Panc1 (cell line): ENCODE data around the gene PTBP3. TPM values are rescaled to one million over a fixed set of nuclear protein-coding genes. Genes with fewer than 3 reads are reported as not detected.

Experiments used
- ATAC-seq: fragments of 200-7000 bp; cut with Tn5 transposase; 2 replicates; pipeline ENCODE4 v1.9.1; 2020; ENCODE audit warnings: mild to moderate bottlenecking, moderate library complexity
- BruUV-seq: library from RNA; stranded (reverse); fragments of 400-500 nt; replicated peaks from 2 replicates; lab custom pipeline; 2021; lab: Mats Ljungman, UMichigan
- CTCF ChIA-PET: fragments of 300-600 bp; sonication (Branson Sonifier 250); formaldehyde crosslinking; loops from one replicate; lab custom pipeline; 2022; ENCODE audit warnings: antibody characterized with exemption; lab: Charles Lee
- POLR2A ChIA-PET: fragments of 300-600 bp; sonication (Branson Sonifier 250); formaldehyde crosslinking; loops from one replicate; lab custom pipeline; 2022; ENCODE audit warnings: antibody characterized with exemption; lab: Charles Lee
- DNase-seq: peaks from one replicate; pipeline ENCODE4 v3.0.0-alpha.2; 2010; ENCODE audit warnings: low read depth, low spot score
- H3K27ac ChIP-seq: 2 replicates; pipeline ENCODE4 v1.5.1; 2011; ENCODE audit warnings: mild to moderate bottlenecking, low read length, inconsistent platforms
- H3K27me3 ChIP-seq: fragments of 200-500 bp; sonication (Bioruptor generic); 2 replicates; pipeline ENCODE4 v1.6.0; 2014; ENCODE audit warnings: low read length, inconsistent platforms; ENCODE audit not compliant: control insufficient read depth, insufficient read depth
- H3K36me3 ChIP-seq: fragments of 200-500 bp; sonication (Bioruptor generic); 2 replicates; pipeline ENCODE4 v1.5.1; 2014; ENCODE audit warnings: inconsistent platforms, mild to moderate bottlenecking, low read length, moderate library complexity; ENCODE audit not compliant: control insufficient read depth, insufficient read depth
- H3K4me1 ChIP-seq: 2 replicates; pipeline ENCODE4 v1.5.1; 2011; ENCODE audit warnings: inconsistent platforms, mild to moderate bottlenecking, low read length, moderate library complexity; ENCODE audit not compliant: control insufficient read depth, insufficient read depth
- H3K4me3 ChIP-seq, 2 experiments: 2 replicates each; pipeline ENCODE4 v1.5.1; 2011 to 2012; ENCODE audit warnings: low read depth in 2 of 2, low read length in 2 of 2, mild to moderate bottlenecking in 2 of 2, inconsistent platforms in 1 of 2, moderate library complexity in 1 of 2
- H3K9me3 ChIP-seq: fragments of 200-500 bp; sonication (Bioruptor generic); 2 replicates; pipeline ENCODE4 v1.5.1; 2014; ENCODE audit warnings: low read depth, mild to moderate bottlenecking, inconsistent platforms, low read length, moderate library complexity; ENCODE audit not compliant: control insufficient read depth, insufficient read depth
- CTCF ChIP-seq: fragments of 450-650 bp; IDR thresholded peaks from 2 replicates; pipeline ENCODE4 v1.5.1; 2017; ENCODE audit warnings: mild to moderate bottlenecking
- POLR2AphosphoS5 ChIP-seq: IDR thresholded peaks from 2 replicates; pipeline ENCODE4 v1.6.1; 2012; ENCODE audit warnings: mild to moderate bottlenecking, low read depth, low read length, moderate library complexity
- REST ChIP-seq, 2 experiments: IDR thresholded peaks; 2 replicates each; pipeline ENCODE4 v1.6.1; 2011 to 2012; ENCODE audit warnings: low read depth in 2 of 2, control low read depth in 1 of 2, low read length in 1 of 2, mild to moderate bottlenecking in 1 of 2, moderate library complexity in 1 of 2; ENCODE audit not compliant: insufficient read depth in 1 of 2
- SIN3A ChIP-seq: IDR thresholded peaks from 2 replicates; pipeline ENCODE4 v1.6.1; 2012; ENCODE audit warnings: low read depth, mild to moderate bottlenecking, low read length, moderate library complexity, borderline replicate concordance; ENCODE audit not compliant: insufficient read depth
- TCF7L2 ChIP-seq: IDR thresholded peaks from 2 replicates; pipeline ENCODE4 v1.6.1; 2011; ENCODE audit warnings: mild to moderate bottlenecking, low read depth, low read length, inconsistent platforms
- in situ Hi-C: cut with HindIII; loops from 2 replicates; pipeline ENCODE4 v1.10.0; 2016; ENCODE audit warnings: low sequenced_read_pairs, low pct_unique_long_range_greater_than_20kb
- intact Hi-C: fragments of 100-400 bp; cut with micrococcal nuclease; formaldehyde crosslinking; loops from one replicate; pipeline ENCODE4 v1.10.0; 2022; ENCODE audit not compliant: unreplicated experiment
- total RNA-seq: library from RNA; stranded (reverse); gene quantifications from one replicate; pipeline ENCODE4 v1.2.1, GENCODE V29; 2021; ENCODE audit not compliant: unreplicated experiment

PTBP3 gene
- total RNA-seq, 1 experiment from 2014 or later: 82.5 TPM

GRCh38 chr9:112279501-112279900 is 53.9 kb downstream of the PTBP3 start:
- no peak for TF ChIP-seq POLR2AphosphoS5
- TF ChIP-seq TCF7L2: no peak
- TF ChIP-seq CTCF: no peak
- TF ChIP-seq SIN3A: no peak
- no peak for TF ChIP-seq REST (IDR thresholded peaks at IDR 0.05; ENCODE audit: insufficient read depth in 1 of 2, low read depth in 2 of 2, low read length in 1 of 2)
- BruUV-seq: no TSS peak
- Histone ChIP-seq H3K27ac (no peak overlapping the region), H3K4me1 (no peaks in the 10 kb centered on the region), H3K9me3 (no peaks in the 10 kb centered on the region), H3K4me3 (no peak overlapping the region), H3K36me3 (no peaks in the 10 kb centered on the region), H3K27me3 (no peaks in the 10 kb centered on the region)
- DNase-seq (no peak), ATAC-seq (no peak)
- ChIA-PET CTCF (no interaction called here), POLR2A (no interaction called here)
- in situ Hi-C loops (no loop called here), intact Hi-C loops (no loop called here)

GRCh38 chr9:112278152-112278551 is 55.3 kb downstream of the PTBP3 start:
- TF ChIP-seq REST (IDR thresholded peaks at IDR 0.05; ENCODE audit: insufficient read depth in 1 of 2, low read depth in 2 of 2, low read length in 1 of 2): no peak
- in situ Hi-C loops: no loop called here
- POLR2A ChIA-PET: no interaction called here
- intact Hi-C loops: no loop called here
- BruUV-seq: no TSS peak
- CTCF ChIA-PET: no interaction called here
- Histone ChIP-seq H3K4me3 (no peak overlapping the region), H3K27me3 (no peaks in the 10 kb centered on the region), H3K4me1 (no peaks in the 10 kb centered on the region), H3K36me3 (no peaks in the 10 kb centered on the region), H3K9me3 (no peaks in the 10 kb centered on the region), H3K27ac (no peak overlapping the region)
- no peak for DNase-seq
- no peak for ATAC-seq
